ENCODE measurements around the gene GANAB.
"Not testable (repeated sequence)": the region's sequence is repeated elsewhere in the genome, so short reads cannot be mapped to it uniquely, and the experiment has no call there.

The GANAB gene

DNA sequence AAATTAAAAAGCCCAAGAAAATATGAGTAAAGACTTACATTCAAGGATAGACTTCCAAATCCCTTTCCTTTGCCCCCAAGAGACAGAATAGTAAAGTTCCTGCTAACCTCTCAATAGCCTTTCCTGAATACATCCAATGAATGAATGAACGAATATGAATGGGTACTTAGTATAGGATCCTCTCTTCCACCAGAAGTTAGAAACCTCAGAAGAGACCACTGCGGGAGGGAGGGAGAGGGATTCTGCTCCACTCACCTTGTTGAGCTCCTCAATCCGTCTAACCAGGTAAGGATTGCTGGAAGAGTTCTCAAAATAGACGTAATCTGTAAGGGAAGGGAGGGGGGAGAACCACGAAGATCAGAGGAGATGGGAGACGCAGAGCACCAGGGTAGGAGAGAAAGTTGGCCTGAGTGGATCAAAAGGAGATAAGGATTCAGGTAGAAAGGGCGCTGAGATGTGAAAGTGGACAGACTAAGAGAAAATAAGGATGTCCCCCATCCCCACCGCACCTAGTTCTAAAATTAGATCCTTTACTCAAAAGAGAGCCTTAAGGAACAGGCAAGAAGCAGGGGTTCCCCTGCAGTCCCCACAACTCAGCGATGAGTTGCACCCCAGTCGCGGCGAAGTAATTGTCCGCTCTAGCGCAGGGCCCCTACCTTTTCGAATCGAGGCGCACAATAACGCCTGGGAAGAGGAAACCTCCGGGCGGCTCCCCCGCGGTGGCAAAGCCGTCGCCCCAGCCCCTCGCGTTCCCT, 45.9 kb downstream of the GANAB start:
- DNase-seq: no peak

- no peak for DNase-seq
These were observed 46.5 kb downstream of the GANAB start for GRCh38 chr11:62599901-62600300.

- peak; percentile 99 for DNase-seq
These were observed 47.2 kb downstream of the GANAB start for GRCh38 chr11:62599069-62599696.

DNA sequence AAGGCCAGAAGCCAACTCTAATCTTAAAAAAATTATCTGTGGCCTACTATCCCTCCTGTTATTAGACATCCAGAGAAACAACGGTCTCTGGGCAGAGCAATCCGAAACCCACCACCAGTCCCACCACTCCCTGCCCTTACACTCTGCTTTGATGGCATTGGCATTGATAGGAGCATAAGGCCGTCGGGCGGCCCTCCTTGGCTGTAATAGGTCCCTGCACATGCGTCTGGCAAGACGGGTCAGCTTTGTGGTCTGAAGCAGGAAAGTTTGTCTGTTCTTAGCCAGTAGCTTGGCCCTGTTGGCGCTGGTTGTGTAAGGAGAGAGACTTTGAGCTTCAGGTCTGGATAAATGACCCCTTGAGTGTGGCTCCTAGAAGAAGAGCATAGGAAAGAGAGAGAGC, 51.3 kb downstream of the GANAB start:
- DNase-seq: no peak

- peak; percentile 63 for DNase-seq
These were observed 52.9 kb downstream of the GANAB start for GRCh38 chr11:62593434-62594044.

DNA sequence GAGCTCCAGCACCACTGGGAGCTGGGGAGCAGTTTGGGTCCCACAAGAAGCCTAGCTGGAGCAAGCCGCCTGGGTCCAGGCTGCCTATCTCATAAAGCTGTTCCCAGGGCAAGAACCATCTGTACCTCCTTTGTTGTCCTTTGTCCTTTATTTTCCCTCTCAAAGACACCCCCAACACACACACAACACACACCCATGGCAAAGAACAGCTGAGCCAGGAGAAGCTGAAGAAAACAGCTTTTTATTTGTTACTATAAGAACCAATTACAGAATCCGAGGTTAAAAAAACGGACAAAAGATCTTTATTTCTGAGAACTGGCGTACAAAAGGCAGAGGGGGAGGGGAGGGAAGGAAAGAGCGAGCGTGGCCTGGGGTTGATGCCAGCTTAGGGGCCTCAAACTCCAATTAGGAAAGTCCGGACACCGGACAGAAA, 53.4 kb downstream of the GANAB start:
- no peak for DNase-seq

- DNase-seq: no peak
These were observed 54.1 kb downstream of the GANAB start for GRCh38 chr11:62592146-62592815.

GRCh38 chr11:62591448-62592145, 54.8 kb downstream of the GANAB start, which contains the start of gene TUT1:
Gene TUT1 (minus strand): TSS chr11:62591523. CDS start chr11:62591485, 38 bp downstream.
- DNase-seq: peak; percentile 99

DNA sequence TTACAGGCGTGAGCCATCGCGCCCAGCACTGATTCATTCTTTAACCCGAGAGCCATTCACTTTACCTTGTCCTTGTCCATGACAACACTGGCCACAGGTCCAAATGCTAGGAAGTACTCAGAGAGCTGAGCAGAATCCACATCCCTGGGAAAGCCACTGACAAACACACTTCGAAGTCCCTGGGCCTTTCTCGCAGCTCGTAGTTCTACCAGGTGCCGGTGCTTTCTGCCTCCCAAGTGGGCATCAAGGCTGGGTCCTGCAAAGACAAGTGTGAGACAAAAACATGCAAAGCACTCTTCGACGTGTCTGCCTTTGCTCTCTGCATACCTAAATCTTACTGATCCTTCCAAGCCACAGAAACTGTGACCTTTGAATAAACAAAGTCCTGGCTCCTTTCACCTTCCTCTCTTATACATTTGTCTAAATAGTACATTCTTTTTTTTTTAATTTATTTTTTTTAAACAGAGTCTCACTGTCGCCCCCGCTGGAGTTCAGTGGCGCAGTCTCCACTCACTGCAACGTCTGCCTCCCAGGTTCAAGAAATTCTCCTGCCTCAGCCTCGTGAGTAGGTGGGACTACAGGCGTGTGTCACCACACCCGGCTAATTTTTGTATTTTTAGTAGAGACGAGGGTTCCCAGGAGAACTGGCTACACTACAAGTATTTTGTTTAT, 57.3 kb downstream of the GANAB start:
- no peak for DNase-seq

- DNase-seq: not testable (repeated sequence)
These were observed 61.1 kb downstream of the GANAB start for GRCh38 chr11:62585356-62585755.

GRCh38 chr11:62581735-62582134, 64.7 kb downstream of the GANAB start:
- DNase-seq: not testable (repeated sequence)

DNA sequence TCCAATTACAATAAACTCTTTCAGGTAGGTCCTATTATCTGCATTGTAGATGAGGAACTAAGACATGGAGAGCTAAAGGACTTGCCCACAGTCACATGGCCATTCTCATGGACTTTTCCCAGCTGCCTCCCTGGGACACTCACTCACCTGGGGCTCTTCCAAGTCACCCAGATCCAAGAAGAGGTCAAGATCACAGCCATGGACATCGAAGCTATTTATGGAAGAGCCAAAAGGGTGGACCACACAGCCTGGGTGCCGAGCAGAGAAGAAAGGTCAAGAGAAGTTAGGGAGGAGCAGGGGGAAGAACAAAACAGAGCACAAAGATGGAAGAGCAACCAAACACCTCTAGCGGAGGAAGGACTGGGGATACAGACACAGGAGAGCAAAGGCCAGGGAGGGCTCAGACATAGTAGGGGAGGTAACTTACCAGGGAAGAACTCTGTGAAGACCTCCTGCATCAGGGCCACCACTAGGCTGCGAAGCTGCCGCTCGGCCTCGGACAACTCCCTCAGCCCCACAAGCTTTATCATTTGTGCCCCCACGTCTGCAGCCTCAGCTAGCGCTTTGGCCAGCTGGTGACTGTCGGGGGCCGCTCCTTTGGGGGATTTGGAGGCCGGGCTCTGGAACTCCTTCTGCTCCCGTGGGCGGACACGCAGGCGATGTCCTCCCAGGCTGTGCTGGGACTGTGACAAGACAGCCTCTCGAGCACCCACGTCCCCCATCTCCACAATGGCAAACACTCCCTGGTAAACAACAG, 65.3 kb downstream of the GANAB start:
- no peak for DNase-seq

- DNase-seq: no peak
These were observed 67.2 kb downstream of the GANAB start for GRCh38 chr11:62579252-62579651.

- no peak for DNase-seq
These were observed 67.9 kb downstream of the GANAB start for GRCh38 chr11:62578541-62578940.

- DNase-seq: no peak
These were observed 69.2 kb downstream of the GANAB start for GRCh38 chr11:62577046-62577714.

- DNase-seq: no peak
These were observed 70.6 kb downstream of the GANAB start for GRCh38 chr11:62575837-62576236.

DNA sequence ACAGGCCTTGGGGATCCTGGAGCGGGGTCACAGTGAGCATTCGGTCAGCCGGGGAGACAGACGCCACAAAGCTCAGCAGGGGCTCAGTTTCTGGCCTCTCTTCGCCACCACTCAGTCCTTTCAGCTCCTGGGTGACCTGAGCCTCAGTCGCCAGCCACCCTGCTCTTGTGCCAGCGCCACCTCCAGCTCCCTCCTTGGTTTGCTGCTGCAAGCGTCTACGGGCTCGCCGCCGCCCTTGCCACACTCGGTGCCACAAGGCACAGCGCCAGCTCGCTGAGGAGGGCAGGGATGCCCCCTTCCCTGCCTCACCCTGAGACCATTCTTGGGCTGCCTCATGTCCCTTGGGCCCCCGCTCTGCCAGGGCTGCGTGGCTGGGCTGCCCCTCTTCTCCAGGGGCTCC, 71.3 kb downstream of the GANAB start:
- DNase-seq: no peak

All from NCI-H1436 (cell line).